Fibroblast of the aortic adventitia (primary cell): ENCODE results near the gene RANBP3. TPM values are rescaled to one million over a fixed set of nuclear protein-coding genes. Genes with fewer than 3 reads are reported as not detected.
"Not testable (repeated sequence)": the region's sequence is repeated elsewhere in the genome, so short reads cannot be mapped to it uniquely, and the experiment has no call there.

Experiments used
- DNase-seq: peaks from one replicate; pipeline ENCODE4 v3.0.0-alpha.2; 2010; ENCODE audit warnings: low read depth
- H3K4me3 ChIP-seq: 2 replicates; pipeline ENCODE4 v1.5.1; 2011; ENCODE audit warnings: low read depth, mild to moderate bottlenecking, control low read depth, low read length, moderate library complexity
- total RNA-seq: library from RNA; depleted of rRNA; stranded (reverse); fragments of >200 nt; gene quantifications from 2 replicates; pipeline ENCODE4 v1.2.3, GENCODE V29; 2012; ENCODE audit warnings: low replicate concordance
- TF ChIP-seq, protein P1 (sequence below): IDR thresholded peaks from 2 replicates; pipeline ENCODE4 v1.5.1; 2011; ENCODE audit warnings: mild to moderate bottlenecking, low read length, control low read depth, inconsistent platforms; ENCODE audit not compliant: insufficient read depth

RANBP3 gene
- total RNA-seq, 1 donor, result 58.0 TPM

- TF ChIP-seq, protein P1, sequence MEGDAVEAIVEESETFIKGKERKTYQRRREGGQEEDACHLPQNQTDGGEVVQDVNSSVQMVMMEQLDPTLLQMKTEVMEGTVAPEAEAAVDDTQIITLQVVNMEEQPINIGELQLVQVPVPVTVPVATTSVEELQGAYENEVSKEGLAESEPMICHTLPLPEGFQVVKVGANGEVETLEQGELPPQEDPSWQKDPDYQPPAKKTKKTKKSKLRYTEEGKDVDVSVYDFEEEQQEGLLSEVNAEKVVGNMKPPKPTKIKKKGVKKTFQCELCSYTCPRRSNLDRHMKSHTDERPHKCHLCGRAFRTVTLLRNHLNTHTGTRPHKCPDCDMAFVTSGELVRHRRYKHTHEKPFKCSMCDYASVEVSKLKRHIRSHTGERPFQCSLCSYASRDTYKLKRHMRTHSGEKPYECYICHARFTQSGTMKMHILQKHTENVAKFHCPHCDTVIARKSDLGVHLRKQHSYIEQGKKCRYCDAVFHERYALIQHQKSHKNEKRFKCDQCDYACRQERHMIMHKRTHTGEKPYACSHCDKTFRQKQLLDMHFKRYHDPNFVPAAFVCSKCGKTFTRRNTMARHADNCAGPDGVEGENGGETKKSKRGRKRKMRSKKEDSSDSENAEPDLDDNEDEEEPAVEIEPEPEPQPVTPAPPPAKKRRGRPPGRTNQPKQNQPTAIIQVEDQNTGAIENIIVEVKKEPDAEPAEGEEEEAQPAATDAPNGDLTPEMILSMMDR, result no peak
- no peak for DNase-seq
- H3K4me3 ChIP-seq, result no peak overlapping the region
These were observed 11.0 kb downstream of the RANBP3 start for GRCh38 chr19:5966941-5967340.

DNA sequence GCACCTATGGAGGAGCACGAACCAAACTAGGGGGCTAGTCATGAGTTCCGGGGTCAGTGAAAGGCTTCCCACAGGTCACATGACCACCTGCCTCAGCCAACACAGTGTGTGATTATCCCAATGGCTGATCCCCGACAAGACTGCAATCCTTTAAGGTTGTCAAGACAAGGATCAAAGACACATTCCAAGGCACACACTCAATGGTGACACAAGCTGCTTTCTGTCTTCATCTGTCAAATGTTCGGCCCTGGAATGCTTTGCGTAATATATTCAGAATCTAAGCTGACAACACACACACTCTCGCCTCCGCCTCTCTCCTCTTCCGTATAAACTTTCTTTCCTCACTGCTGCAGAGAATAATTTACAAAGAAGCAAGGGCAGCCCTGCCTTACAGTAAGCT is 11.7 kb downstream of the RANBP3 start:
- H3K4me3 ChIP-seq, result no peak overlapping the region
- TF ChIP-seq, protein P1, result no peak
- DNase-seq, result peak; percentile 88

- no peak overlapping the region for H3K4me3 ChIP-seq
- no peak for DNase-seq
- TF ChIP-seq, protein P1, result no peak
These were observed 12.9 kb downstream of the RANBP3 start for GRCh38 chr19:5964816-5965565.

DNA sequence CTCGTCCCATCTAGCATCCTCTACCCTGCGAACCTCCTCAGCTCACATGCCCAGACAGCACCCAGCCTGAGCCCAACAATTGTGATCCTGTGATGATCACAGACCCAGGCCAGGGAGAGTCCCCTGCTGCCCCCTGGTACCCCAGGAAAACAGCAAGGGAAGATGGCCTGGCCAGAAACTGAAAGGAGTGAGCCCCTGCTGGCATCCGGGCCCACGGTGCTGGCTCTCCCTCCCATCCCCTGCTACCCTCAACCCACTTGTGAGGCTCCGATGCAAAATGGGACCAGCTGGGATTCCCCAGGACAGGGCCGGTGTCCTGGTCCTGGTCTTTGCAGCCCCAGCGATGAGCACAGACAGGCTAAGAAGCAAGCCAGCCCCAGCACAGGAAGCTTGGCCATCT is 14.1 kb downstream of the RANBP3 start:
- no peak for DNase-seq
- H3K4me3 ChIP-seq, result no peak overlapping the region
- TF ChIP-seq, protein P1, result no peak

- DNase-seq, H3K4me3 ChIP-seq: not testable (repeated sequence)
These were observed 14.7 kb downstream of the RANBP3 start for GRCh38 chr19:5963259-5963658.

DNA sequence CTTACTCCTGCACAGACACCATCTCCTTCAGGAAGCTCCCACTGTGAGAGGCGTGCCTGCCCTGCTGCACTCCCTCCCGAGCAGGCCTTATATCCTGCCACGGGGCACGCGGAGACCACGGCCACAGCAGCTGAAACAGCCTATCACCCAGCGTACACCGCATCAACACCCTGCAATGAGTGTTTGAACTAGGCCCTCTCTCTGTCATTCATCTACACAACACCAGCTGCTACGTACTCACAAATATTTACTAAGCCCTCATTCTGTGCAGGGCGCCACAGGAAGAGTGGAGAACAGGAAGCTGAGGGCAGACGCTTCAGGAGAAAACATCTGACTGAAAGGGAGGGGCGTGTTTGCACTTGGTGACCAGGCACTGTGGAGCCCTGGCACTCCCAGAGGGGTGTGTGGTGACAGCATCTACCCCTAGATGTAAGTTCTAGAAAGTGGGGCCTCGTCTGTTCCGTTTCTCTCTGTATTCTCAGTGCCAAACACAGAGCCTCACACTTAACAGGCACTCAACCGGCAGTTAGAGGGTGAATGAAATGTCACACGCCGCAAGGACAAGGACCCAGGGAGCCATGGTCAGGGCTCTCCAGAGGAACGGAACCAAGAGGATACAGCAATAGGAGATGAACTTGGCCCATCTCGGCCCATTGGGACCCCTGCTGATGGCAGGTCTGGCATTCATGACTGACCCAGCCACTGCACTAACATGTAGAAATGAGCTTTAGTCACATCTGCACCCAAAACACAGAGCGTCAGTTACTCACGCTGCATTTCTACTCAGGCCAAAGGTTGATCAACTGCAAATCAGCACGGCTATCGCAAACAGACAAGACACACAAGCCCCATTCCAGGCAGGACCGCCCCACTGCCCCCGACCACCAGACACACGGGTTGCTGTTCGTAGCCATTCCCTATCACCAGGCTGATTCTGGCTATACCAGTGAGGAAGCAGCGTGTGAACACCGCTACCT is 15.7 kb downstream of the RANBP3 start:
- DNase-seq, result no peak
- H3K4me3 ChIP-seq, result no peak overlapping the region
- TF ChIP-seq, protein P1, result no peak

DNA sequence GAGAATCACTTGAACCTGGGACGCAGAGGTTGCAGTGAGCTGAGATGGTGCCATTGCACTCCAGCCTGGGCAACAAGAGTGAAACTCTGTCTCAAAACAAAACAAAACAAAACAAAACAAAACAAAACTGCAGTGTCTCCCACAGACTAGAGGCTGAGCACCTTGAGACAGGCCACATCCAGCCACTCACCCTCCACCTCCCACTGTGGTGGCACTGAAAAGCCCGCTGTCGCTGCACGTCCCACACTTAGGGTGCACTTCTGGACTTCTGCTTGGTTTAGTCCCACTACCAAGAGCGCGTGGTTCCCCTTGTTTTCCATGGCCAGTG is 16.3 kb downstream of the RANBP3 start:
- not testable (repeated sequence) for DNase-seq, H3K4me3 ChIP-seq
